ENCODE results near the gene SBK1.
"Not testable (repeated sequence)": the region's sequence is repeated elsewhere in the genome, so short reads cannot be mapped to it uniquely, and the experiment has no call there.

- TF ChIP-seq FOXM1 (IDR thresholded peaks at IDR 0.05; ENCODE audit: borderline replicate concordance); ARNT (IDR thresholded peaks at IDR 0.05); ELF4 (IDR thresholded peaks at IDR 0.05); BHLHE40 (IDR thresholded peaks at IDR 0.05; ENCODE audit: borderline replicate concordance); TARDBP (IDR thresholded peaks at IDR 0.05); FOXA1 (IDR thresholded peaks at IDR 0.05); CTBP1 (IDR thresholded peaks at IDR 0.05; ENCODE audit: borderline replicate concordance); L3MBTL2 (conservative IDR thresholded peaks at IDR 0.05); SP1 (IDR thresholded peaks at IDR 0.05); SUZ12 (IDR thresholded peaks at IDR 0.05); HDGF (IDR thresholded peaks at IDR 0.05; ENCODE audit: borderline replicate concordance): not testable (repeated sequence)
These were observed 75.6 kb downstream of the SBK1 start for GRCh38 chr16:28367926-28368325.

All from HEK293T (cell line).